DOHH2 (cell line): ENCODE results near the gene IP6K1.

ENCODE experiments used
- EZH2phosphoT487 ChIP-seq: fragments of 200-600 bp; sonication (generic); IDR thresholded peaks from 2 replicates; pipeline ENCODE4 v1.6.1; 2017; ENCODE audit warnings: borderline replicate concordance, mild to moderate bottlenecking, antibody characterized with exemption, low read length, moderate library complexity, mixed read lengths
- TF ChIP-seq, protein P1 (sequence below): fragments of 200-600 bp; sonication (generic); IDR thresholded peaks from one replicate; pipeline ENCODE4 v1.5.1; 2014; ENCODE audit warnings: antibody characterized with exemption, mild to moderate bottlenecking, low read depth, low read length; ENCODE audit not compliant: poor library complexity, severe bottlenecking

DNA sequence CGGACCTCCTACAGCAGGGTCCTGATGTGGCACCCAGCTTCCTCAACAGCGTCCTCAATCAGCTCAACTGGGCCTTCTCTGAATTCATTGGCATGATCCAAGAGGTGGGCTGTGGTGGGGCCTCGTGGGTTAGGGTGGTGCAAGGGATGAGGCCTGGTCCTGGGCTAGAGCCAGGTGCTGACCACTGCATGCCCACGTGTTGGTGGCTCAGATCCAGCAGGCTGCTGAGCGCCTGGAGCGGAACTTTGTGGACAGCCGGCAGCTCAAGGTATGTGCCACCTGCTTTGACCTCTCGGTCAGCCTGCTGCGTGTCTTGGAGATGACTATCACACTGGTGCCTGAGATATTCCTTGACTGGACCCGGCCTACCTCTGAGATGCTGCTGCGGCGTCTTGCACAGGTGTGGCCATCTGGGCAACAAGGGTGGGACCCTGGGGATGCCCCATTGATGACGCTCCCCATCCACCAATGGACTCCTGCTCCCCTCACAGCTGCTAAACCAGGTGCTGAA, 70.7 kb downstream of the IP6K1 start:
- TF ChIP-seq, protein P1, sequence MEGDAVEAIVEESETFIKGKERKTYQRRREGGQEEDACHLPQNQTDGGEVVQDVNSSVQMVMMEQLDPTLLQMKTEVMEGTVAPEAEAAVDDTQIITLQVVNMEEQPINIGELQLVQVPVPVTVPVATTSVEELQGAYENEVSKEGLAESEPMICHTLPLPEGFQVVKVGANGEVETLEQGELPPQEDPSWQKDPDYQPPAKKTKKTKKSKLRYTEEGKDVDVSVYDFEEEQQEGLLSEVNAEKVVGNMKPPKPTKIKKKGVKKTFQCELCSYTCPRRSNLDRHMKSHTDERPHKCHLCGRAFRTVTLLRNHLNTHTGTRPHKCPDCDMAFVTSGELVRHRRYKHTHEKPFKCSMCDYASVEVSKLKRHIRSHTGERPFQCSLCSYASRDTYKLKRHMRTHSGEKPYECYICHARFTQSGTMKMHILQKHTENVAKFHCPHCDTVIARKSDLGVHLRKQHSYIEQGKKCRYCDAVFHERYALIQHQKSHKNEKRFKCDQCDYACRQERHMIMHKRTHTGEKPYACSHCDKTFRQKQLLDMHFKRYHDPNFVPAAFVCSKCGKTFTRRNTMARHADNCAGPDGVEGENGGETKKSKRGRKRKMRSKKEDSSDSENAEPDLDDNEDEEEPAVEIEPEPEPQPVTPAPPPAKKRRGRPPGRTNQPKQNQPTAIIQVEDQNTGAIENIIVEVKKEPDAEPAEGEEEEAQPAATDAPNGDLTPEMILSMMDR = no peak
- TF ChIP-seq EZH2phosphoT487 = no peak
